Gastroesophageal sphincter (tissue), 3 donors: ENCODE data around the gene TMX3.

Source experiments
- POLR2A ChIP-seq, 2 donors: fragments of 450-650 bp; IDR thresholded peaks; one replicate each; pipeline ENCODE4 v1.6.1; 2017; ENCODE audit warnings: antibody characterized with exemption in 2 of 2, mild to moderate bottlenecking in 2 of 2, moderate library complexity in 1 of 2
- POLR2AphosphoS5 ChIP-seq: sonication (generic); formaldehyde crosslinking; IDR thresholded peaks from one replicate; pipeline ENCODE4 v1.6.1; 2017; ENCODE audit warnings: antibody characterized with exemption
- TF ChIP-seq, protein P1 (sequence below), 4 experiments: fragments of 200-600 bp in 2 of 4; fragments of 450-650 bp in 2 of 4; sonication (generic) in 1 of 4; IDR thresholded peaks; one replicate each; pipeline ENCODE4 v1.5.1; 2017 to 2019; ENCODE audit warnings: antibody characterized with exemption in 4 of 4, mild to moderate bottlenecking in 2 of 4, moderate library complexity in 2 of 4

DNA sequence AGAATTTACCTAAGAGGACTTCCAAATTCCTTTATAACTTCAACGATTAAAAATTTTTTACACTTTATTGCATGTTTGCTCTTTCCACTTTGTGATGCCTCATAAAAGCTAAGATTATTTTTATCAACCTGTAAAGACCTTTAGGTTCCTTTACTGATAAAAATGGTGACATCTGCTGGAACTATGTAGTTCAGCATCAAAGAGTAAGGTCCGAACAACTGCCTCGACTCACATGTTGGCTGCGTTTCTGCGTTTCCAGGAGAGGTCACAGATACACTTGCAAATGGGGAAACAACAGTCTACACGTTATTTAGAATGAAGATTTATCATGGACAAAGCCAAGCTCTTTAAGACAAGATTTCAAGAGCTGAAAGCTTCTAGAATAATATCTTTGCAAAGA, 18.8 kb upstream of the TMX3 start:
- TF ChIP-seq, protein P1, sequence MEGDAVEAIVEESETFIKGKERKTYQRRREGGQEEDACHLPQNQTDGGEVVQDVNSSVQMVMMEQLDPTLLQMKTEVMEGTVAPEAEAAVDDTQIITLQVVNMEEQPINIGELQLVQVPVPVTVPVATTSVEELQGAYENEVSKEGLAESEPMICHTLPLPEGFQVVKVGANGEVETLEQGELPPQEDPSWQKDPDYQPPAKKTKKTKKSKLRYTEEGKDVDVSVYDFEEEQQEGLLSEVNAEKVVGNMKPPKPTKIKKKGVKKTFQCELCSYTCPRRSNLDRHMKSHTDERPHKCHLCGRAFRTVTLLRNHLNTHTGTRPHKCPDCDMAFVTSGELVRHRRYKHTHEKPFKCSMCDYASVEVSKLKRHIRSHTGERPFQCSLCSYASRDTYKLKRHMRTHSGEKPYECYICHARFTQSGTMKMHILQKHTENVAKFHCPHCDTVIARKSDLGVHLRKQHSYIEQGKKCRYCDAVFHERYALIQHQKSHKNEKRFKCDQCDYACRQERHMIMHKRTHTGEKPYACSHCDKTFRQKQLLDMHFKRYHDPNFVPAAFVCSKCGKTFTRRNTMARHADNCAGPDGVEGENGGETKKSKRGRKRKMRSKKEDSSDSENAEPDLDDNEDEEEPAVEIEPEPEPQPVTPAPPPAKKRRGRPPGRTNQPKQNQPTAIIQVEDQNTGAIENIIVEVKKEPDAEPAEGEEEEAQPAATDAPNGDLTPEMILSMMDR (IDR thresholded peaks at IDR 0.05), result no peak
- TF ChIP-seq POLR2AphosphoS5 (no peak), POLR2A (IDR thresholded peaks at IDR 0.05) (no peak)
